ENCODE data around the gene DIAPH2.

Gene DIAPH2

DNA sequence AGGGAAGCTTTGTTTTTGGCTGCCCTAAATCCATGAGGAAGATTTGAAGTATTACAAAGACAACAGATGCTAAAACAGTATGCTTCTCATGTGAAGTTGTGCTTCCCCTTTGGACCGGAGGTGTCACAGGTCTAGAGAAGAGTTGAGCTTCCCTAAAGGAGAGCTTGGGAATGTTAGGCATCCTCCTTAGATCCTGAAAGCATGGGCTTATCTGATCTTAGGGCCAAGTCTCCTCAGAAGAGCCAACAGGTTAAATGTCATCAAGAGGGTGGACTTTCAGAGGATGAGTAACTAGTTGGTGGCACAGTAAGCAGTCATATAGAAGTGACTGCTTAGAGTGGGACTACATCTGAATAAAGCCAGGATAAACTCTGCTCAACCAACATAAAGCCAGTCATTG, 404.5 kb downstream of the DIAPH2 start:
- Histone ChIP-seq H3K9ac (ENCODE audit: low read depth, low read length, poor library complexity, severe bottlenecking) (no peak overlapping the region), H3K4me2 (ENCODE audit: low read depth, low read length, poor library complexity, severe bottlenecking) (no peak overlapping the region), H2AFZ (ENCODE audit: low read length) (no peak overlapping the region), H3K27me3 (ENCODE audit: insufficient read depth, low read length, poor library complexity, severe bottlenecking) (no peaks in the 10 kb centered on the region), H3K36me3 (ENCODE audit: insufficient read depth, low read length) (no peaks in the 10 kb centered on the region), H3K9me3 (ENCODE audit: insufficient read depth, low read depth, low read length) (no peaks in the 10 kb centered on the region), H4K20me1 (ENCODE audit: insufficient read depth, low read length, poor library complexity, severe bottlenecking) (no peaks in the 10 kb centered on the region), H3K79me2 (ENCODE audit: insufficient read depth, low read length) (no peaks in the 10 kb centered on the region), H3F3A (ENCODE audit: low read depth) (no peaks in the 10 kb centered on the region), H3K4me3 (ENCODE audit: low read length, poor library complexity, severe bottlenecking) (no peak overlapping the region), H3K9me2 (replicated peaks; ENCODE audit: low read depth, low read length) (no peaks in the 10 kb centered on the region), H3K4me1 (ENCODE audit: insufficient read depth, low read length, poor library complexity, severe bottlenecking) (no peaks in the 10 kb centered on the region)
- no peak for TF ChIP-seq CTCF (conservative IDR thresholded peaks at IDR 0.05; ENCODE audit: low read length)
- TF ChIP-seq EZH2phosphoT487 (IDR thresholded peaks at IDR 0.05; ENCODE audit: borderline replicate concordance) = no peak

GRCh38 chrX:97096385-97096784, 411.7 kb downstream of the DIAPH2 start:
- no peaks in the 10 kb centered on the region for H3K79me2 ChIP-seq (ENCODE audit: insufficient read depth, low read length)
- H3K4me1 ChIP-seq (ENCODE audit: insufficient read depth, low read length, poor library complexity, severe bottlenecking) = no peaks in the 10 kb centered on the region
- no peaks in the 10 kb centered on the region for H4K20me1 ChIP-seq (ENCODE audit: insufficient read depth, low read length, poor library complexity, severe bottlenecking)

GRCh38 chrX:97102938-97103337, 418.3 kb downstream of the DIAPH2 start:
- Histone ChIP-seq H4K20me1 (ENCODE audit: insufficient read depth, low read length, poor library complexity, severe bottlenecking) (no peaks in the 10 kb centered on the region), H3K4me1 (ENCODE audit: insufficient read depth, low read length, poor library complexity, severe bottlenecking) (no peaks in the 10 kb centered on the region), H3K79me2 (ENCODE audit: insufficient read depth, low read length) (no peaks in the 10 kb centered on the region), H3K9ac (ENCODE audit: low read depth, low read length, poor library complexity, severe bottlenecking) (no peak overlapping the region), H3K36me3 (ENCODE audit: insufficient read depth, low read length) (no peaks in the 10 kb centered on the region), H3K27me3 (ENCODE audit: insufficient read depth, low read length, poor library complexity, severe bottlenecking) (no peaks in the 10 kb centered on the region), H3K9me3 (ENCODE audit: insufficient read depth, low read depth, low read length) (no peaks in the 10 kb centered on the region), H2AFZ (ENCODE audit: low read length) (no peak overlapping the region), H3F3A (ENCODE audit: low read depth) (no peaks in the 10 kb centered on the region), H3K9me2 (replicated peaks; ENCODE audit: low read depth, low read length) (no peaks in the 10 kb centered on the region), H3K4me2 (ENCODE audit: low read depth, low read length, poor library complexity, severe bottlenecking) (no peak overlapping the region), H3K4me3 (ENCODE audit: low read length, poor library complexity, severe bottlenecking) (no peak overlapping the region)
- TF ChIP-seq EZH2phosphoT487 (IDR thresholded peaks at IDR 0.05; ENCODE audit: borderline replicate concordance) = no peak
- TF ChIP-seq CTCF (conservative IDR thresholded peaks at IDR 0.05; ENCODE audit: low read length) = no peak

More at GRCh38 chrX:97096385-97096784, 411.7 kb downstream of the DIAPH2 start:
- Histone ChIP-seq H3F3A (ENCODE audit: low read depth) (no peaks in the 10 kb centered on the region), H3K36me3 (ENCODE audit: insufficient read depth, low read length) (no peaks in the 10 kb centered on the region), H2AFZ (ENCODE audit: low read length) (no peak overlapping the region), H3K9ac (ENCODE audit: low read depth, low read length, poor library complexity, severe bottlenecking) (no peak overlapping the region), H3K9me3 (ENCODE audit: insufficient read depth, low read depth, low read length) (no peaks in the 10 kb centered on the region), H3K4me2 (ENCODE audit: low read depth, low read length, poor library complexity, severe bottlenecking) (no peak overlapping the region), H3K27me3 (ENCODE audit: insufficient read depth, low read length, poor library complexity, severe bottlenecking) (no peaks in the 10 kb centered on the region), H3K4me3 (ENCODE audit: low read length, poor library complexity, severe bottlenecking) (no peak overlapping the region), H3K9me2 (replicated peaks; ENCODE audit: low read depth, low read length) (no peaks in the 10 kb centered on the region)
- TF ChIP-seq EZH2phosphoT487 (IDR thresholded peaks at IDR 0.05; ENCODE audit: borderline replicate concordance) = no peak
- TF ChIP-seq CTCF (conservative IDR thresholded peaks at IDR 0.05; ENCODE audit: low read length) = no peak
